ENCODE data around the gene SLC16A4. TPM values are rescaled to one million over a fixed set of nuclear protein-coding genes. Genes with fewer than 3 reads are reported as not detected.

The SLC16A4 gene
- total RNA-seq, 2 donors from 2014 or later = 1.6 to 2.2 TPM

DNA sequence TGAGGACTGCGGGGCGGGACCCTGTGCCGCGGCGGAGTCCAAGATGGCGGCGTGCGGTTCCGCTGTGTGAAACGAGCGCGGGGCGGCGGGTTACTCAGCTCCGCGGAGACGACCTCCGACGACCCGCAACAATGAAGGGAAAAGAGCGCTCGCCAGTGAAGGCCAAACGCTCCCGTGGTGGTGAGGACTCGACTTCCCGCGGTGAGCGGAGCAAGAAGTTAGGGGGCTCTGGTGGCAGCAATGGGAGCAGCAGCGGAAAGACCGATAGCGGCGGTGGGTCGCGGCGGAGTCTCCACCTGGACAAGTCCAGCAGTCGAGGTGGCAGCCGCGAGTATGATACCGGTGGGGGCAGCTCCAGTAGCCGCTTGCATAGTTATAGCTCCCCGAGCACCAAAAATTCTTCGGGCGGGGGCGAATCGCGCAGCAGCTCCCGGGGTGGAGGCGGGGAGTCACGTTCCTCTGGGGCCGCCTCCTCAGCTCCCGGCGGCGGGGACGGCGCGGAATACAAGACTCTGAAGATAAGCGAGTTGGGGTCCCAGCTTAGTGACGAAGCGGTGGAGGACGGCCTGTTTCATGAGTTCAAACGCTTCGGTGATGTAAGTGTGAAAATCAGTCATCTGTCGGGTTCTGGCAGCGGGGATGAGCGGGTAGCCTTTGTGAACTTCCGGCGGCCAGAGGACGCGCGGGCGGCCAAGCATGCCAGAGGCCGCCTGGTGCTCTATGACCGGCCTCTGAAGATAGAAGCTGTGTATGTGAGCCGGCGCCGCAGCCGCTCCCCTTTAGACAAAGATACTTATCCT lies 51.2 kb downstream of the SLC16A4 start:
- DNase-seq (peak in 1 of 2 donors; percentile 72), ATAC-seq (no peak)

DNA sequence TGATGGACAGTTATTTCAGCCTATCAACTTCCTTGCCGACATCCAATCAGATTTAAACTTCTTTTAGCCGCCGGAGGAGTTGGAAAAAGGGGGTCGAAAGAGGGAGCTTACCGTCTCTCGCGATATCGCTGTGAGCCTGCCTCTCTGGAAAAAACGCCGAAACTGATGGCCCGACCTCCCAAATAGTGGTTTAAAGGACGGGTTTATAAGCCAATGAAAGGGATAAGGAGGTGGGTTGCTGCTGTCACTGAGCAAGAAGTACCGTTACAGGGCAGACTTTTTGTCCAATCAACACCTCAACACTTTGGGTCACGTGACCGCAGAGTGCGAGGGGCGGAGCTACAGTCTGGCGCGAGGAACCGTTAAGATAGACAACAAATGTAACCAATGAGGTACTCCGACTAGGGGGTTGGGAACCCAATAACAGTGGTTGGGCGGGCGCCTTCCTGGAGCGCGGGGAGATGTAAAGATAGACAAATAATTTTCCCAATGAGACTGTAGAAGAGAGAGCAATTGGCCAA lies 51.9 kb downstream of the SLC16A4 start, which contains the start of gene RBM15:
TSS of gene RBM15 (plus strand) at position 492 of the 521 bp plus-strand sequence. CDS start at position 521, 29 bp downstream.
- ATAC-seq (peak; percentile 72), DNase-seq (peak; percentile 97 to 99)
- intact Hi-C loops (cut with DNase I, micrococcal nuclease) = no loop called here

More for the DNA sequence above, 51.2 kb downstream of the SLC16A4 start:
- intact Hi-C loops (cut with DNase I, micrococcal nuclease) = no loop called here

DNA sequence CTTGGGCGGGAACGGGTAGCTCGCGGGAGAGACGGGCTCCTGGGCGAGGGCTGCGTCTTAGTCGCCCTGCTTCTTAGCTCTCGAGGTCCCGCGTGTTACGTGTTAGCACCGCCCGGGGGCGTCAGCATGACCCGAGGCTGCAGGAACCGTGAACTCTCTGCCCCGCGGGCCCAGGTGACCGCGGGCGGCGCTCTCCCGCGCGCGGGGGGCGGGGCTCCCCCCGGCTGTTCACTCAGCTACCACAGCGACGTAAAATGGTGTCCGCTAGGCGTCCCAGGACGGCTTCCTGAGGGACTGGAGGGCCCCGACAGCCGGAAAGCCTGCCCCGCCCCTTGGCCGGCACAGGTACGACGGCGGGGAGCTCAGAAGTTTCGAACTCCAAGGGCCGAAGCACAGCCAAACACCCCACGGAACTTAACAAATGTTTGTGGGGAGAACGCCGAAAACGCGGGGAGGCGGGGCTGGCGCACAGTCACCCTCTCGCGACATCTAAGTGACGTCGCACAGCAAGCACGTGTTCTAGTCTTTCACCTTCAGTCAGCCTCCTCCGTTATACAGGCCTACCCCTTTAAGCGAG lies 52.4 kb downstream of the SLC16A4 start:
- peak; percentile 91 to 96 for DNase-seq
- peak; percentile 79 for ATAC-seq
- intact Hi-C loops (cut with DNase I, micrococcal nuclease) = no loop called here

DNA sequence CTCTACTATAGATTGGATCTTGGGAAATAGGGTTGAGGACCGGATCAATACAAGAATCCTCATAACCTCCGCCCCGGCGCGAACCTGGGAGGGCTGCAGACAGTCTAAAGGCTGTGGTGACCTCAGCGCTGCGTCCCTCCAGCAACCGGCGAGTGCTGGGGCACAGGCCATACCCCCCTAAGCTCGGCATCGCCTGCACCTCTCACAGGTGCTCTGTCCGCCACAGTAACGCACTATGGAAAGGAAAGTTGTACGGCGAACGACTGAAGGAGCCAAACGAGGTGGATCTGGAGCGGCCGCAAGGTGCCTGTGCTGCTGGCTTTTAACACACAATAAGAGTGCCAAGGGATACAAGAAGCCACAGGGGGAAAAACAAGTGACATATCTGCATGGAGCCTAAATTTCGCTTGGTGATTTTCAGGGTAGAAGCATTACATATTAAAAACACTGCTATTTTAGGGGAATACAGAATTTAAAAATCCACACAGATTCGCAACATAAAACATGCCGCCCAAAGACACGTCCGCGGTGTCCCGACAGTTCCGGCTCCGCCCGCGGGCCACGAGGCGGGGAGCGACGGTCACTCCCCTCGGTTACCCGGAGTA lies 53.0 kb downstream of the SLC16A4 start:
- peak; percentile 52 to 79 for DNase-seq
- peak; percentile 14 for ATAC-seq
- intact Hi-C loops (cut with DNase I, micrococcal nuclease) = no loop called here

DNA sequence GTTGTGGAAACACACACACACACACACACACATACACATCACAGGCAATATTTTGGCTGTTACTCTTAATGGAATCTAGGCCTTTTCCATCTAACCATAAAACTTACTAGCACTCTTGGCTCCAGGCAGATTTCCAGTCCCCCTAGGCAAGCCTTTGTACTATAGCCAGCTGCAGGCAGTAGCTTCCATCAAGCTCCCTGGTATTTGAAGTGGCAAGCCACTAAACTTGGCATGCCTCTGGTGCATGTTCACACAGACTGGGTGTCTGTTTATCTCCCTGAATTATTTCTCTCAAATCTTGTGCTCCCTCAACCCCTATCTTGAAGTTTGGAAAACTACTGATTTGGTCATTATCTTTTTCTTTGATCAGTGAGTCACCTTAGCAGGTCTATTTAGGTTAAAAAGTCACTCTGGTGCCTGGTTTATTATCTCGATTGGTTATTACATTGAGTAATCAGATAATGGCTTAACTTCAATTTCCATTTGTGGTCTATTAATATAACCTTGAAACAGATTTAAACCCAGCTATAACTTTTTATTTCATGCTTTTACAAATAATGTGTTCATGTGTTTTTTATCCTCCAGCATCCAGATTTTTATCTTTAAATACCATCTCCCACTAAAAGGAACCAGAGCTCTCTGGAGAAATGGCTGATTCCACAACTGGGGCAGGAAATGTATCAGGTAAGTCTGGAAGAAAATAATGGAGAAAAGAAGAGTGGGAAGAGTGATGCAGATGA lies 54.4 kb downstream of the SLC16A4 start:
- intact Hi-C loops (cut with DNase I, micrococcal nuclease) = no loop called here
- ATAC-seq (no peak), DNase-seq (peak in 1 of 2 donors; percentile 37)

DNA sequence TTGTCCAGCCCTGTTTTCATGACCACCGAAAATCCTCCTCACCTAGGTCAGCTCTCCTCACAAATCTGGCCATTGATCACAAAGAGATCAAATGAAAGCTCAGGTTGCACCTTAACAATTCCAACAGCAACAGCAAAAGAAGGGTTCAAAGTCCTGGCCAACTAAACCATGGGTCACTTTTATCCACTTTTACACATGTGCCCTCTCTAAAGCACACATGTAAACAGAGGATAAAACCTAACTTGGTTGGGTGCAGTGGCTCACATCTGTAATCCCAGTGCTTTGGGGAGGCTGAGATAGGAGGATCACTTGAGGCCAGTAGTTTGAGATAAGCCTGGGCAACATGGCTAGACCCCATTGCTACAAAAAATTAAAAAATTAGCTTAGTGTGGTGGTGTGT lies 55.6 kb downstream of the SLC16A4 start:
- DNase-seq (no peak), ATAC-seq (no peak)
- intact Hi-C loops (cut with DNase I, micrococcal nuclease) = no loop called here

DNA sequence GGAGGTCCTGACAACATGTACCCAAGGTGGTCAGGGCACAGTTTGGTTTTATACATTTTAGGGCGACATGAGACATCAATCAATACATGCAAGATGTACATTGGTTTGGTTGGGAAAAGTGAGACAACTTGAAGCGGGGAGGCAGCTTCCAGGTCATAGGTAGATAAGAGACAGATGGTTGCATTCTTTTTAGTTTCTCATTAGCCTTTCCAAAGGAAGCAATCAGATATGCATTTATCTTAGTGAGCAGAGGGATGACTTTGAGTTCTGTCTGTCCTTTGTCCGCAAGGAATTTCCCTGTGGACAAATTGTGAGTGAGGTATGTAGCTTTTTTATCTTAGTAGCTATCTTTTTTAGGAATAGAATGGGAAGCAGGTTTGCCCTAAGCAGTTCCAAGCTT lies 62.1 kb downstream of the SLC16A4 start:
- no peak for DNase-seq
- no peak for ATAC-seq
- intact Hi-C loops (cut with DNase I, micrococcal nuclease) = no loop called here

DNA sequence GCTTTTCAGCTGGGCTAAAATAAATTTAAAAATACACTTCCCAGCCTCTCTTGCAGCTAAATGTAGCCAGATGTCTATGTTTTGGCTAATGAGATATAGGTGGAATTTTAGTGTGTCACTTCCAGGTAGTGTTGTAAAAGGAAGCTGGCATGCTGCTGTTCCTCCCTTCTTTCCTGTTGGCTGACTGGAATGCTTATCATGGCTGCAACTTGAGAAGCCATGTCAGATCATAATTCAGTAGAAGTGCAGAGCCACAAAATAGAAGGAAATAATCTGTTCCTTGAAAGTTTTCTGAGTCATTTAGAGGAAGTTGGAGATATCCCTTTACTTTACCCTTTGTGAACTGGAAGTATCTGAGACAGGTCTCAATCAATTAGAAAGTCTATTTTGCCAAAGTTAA lies 62.6 kb downstream of the SLC16A4 start:
- intact Hi-C loops (cut with DNase I, micrococcal nuclease) = no loop called here
- DNase-seq (no peak), ATAC-seq (peak; percentile 55)

DNA sequence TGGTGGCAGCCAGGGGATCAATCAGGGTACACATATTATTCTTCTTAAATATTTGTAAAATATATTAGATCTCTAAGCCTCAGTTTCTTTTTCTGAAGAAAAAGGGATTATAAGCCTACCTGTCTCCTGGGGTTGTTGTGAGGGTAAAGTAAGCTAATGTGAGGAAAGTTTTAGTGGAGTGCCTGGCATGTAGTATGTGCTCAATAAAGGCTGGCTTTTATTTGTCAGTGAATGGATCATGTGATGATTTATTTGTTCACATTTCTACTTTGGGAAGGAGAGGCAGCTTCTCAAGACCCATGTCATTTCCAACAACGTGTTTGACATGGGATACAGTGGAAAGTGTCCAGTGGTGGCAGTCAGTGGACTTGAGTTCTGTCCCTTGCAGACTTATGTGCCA lies 64.0 kb downstream of the SLC16A4 start:
- intact Hi-C loops (cut with DNase I, micrococcal nuclease) = no loop called here
- DNase-seq = no peak
- no peak for ATAC-seq

DNA sequence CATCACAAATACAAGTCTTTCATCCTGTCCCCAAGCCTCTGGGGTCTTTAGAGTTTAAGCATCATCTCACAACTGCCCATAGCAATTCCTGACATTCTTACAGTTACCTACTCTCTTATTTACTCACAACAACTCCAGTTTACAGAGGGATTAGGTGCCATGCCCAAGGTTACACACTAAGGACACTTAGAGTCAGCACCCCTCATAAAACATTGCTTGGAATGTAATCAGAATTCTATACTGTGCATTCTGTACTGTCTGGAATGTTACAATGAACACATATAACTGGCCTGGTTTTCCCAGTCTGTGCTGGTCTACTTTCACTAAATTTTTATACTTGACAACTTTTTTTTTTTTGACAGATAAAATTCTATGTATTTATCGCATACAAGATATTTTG lies 66.2 kb downstream of the SLC16A4 start:
- DNase-seq = no peak
- intact Hi-C loops (cut with DNase I, micrococcal nuclease) = no loop called here
- no peak for ATAC-seq

DNA sequence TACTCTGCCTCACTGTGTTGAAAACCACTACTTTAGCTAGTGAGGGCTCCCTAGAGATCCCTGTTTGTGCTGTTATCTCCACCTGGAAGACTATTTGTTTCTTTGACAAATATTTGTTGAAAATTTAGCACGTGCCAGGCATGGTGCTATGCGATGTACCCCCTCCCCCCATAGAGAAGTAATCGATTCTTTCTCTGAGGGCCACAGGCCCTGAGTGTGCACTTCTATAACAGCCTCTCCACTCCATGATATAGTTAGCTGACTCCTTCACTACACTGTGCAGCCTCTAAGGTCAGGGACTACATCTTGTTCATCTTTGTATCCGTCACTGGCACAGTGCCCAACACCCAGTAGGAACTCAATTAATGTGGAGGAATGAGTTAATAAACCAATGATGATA lies 69.0 kb downstream of the SLC16A4 start:
- ATAC-seq = no peak
- intact Hi-C loops (cut with DNase I, micrococcal nuclease) = no loop called here
- DNase-seq = no peak

DNA sequence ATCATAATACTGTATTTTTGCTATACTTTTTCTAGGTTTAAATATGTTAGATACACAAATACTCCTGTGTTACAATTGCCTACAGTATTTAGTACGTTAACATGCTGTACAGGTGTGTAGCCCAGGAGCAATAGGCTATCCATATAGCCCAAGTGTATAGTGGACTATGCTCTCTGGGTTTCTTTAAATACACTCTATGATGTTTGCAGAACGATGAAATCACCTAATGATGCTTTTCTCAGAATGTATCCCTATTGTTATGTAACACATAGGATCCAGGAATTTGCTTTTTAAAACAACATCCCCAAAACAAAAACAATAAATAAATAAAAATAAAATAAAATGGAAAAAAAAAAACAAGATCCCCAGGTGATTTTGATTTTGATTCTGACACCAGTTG lies 69.8 kb downstream of the SLC16A4 start:
- no peak for DNase-seq
- ATAC-seq = peak; percentile 95
- intact Hi-C loops (cut with DNase I, micrococcal nuclease) = no loop called here

DNA sequence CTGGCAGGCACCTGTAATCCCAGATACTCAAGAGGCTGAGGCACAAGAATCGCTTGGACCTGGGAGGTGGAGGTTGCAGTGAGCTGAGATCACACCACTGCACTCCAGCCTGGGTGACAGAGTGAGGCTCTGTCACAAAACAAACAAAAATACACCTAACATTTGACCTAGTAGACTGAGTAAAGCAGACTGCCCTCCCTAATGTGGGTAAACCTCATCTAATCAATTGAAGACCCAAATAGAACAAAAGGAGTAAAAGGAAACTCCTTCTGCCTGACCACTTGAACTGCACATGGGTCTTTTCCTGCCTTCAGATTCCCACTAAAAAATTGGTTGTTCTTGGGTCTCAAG lies 70.7 kb downstream of the SLC16A4 start:
- ATAC-seq (peak; percentile 43), DNase-seq (no peak)
- intact Hi-C loops (cut with DNase I, micrococcal nuclease) = no loop called here

DNA sequence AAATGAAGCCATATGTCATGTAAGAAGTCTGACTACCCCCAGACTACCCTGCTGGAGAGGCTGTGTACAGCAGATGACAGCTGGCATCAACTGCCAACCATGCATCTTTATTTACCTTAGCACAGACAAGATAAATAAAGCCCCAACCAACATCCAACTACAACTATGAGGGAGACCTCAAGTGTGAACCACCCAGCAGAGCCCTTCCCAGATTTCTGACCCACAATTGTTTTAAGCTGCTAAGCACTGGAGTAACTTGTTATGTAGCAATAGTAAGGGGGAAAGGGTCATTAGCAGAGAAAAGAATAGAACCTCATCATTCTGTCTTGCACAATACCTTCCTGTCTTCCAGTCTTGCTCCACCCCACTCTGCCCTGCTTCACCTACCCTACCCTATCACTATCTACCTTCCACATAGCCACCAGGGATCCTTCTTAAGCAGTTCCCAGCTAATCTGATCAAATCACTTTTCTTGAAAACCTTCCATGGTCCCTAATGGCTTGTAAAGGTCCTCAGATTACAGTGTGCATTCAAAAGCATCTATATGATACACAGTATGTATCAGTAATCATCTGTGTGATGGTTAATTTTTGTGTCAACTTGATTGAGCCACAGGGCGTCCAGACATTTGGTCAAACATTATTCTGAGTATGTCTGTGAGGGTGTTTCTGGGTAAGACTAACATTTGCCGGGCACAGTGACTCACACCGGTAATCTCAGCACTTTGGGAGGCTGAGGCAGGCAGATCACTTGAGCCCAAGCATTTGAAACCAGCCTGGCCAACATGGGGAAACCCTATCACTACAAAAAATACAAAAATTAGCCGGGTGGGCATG lies 71.3 kb downstream of the SLC16A4 start:
- ATAC-seq = peak; percentile 21
- intact Hi-C loops (cut with DNase I, micrococcal nuclease) = loop anchor here in 1 of 2 donors (10.0 kb wide), 1 partner anchor 145 kb away; no protein-coding TSS in a partner anchor

DNA sequence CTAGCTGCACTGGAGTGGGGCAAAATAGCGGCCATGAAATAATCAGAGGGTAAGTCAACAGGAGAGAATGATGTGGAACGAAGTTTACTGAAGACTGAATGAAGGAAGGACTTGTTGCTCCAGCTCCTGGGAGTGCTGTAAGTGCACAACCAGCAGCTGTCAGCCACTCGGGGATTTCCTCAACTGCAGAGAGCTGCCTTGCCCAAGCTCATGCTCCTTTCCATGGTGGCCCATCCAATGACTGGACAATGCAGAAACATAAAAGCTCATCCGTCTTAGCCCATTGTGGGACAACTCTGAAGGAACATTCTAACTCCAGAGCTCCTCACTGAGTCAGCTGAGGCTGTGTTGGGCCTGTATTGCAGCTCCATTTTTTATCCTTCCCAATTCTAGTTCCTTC lies 72.8 kb downstream of the SLC16A4 start:
- ATAC-seq (no peak), DNase-seq (no peak)
- intact Hi-C loops (cut with DNase I, micrococcal nuclease) = loop anchor here in 1 of 2 donors (10.0 kb wide), 1 partner anchor 147 kb away; no protein-coding TSS in a partner anchor

More for the DNA sequence above, 71.3 kb downstream of the SLC16A4 start:
- no peak for DNase-seq

DNA sequence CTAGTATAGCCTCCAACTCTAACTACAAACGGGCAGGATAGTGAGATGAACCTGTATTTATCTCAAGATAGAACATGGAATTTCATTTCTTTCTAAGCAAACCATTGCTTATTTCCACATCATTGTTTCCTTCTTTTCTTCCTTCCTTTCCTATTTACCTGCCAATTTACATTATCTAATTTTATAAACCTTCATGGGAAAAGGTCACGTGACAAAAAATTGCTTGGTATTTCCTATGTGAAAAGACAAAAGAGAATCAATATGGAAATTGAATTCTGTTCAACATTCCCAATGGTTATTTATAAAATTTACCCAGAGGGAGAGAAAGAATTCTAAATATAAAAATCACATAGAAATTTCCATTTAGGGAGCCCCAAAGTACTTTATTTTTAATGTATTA lies 74.1 kb downstream of the SLC16A4 start:
- ATAC-seq (no peak), DNase-seq (no peak)
- intact Hi-C loops (cut with DNase I, micrococcal nuclease) = loop anchor here in 1 of 2 donors (10.0 kb wide), 1 partner anchor 148 kb away; no protein-coding TSS in a partner anchor
